ENCODE data around the gene PLCH1. TPM values are rescaled to one million over a fixed set of nuclear protein-coding genes. Genes with fewer than 3 reads are reported as not detected.

Gene PLCH1
- under 1 TPM; 0.14 to 0.15 TPM for total RNA-seq

GRCh38 chr3:155744626-155745324 is at the start of gene PLCH1:
PLCH1 (minus strand) TSS chr3:155745071; CDS start chr3:155704224, 40,847 bp downstream.

Other genes with a start within 250 kb of the PLCH1 start
- 1 to 10 TPM in 1 of 2 experiments, under 1 TPM in 1; 0.66 to 1.5 TPM for gene C3orf33, start 61.2 kb upstream of the PLCH1 start, total RNA-seq
- 10 to 100 TPM; 26.8 to 29.6 TPM for gene SLC33A1, start 109.4 kb upstream of the PLCH1 start, total RNA-seq
- 10 to 100 TPM; 86.2 to 92.3 TPM for gene GMPS, start 125.6 kb upstream of the PLCH1 start, total RNA-seq

Measured in activated naive CD4-positive, alpha-beta T cell treated with anti-CD3 and anti-CD28 coated beads, Interleukin-2, amount 10 ng/mL, durations not matched to agents 5 hours and 36 hours (primary cell).